Fibroblast of skin of abdomen (primary cell): ENCODE measurements around the gene ALDH3B2.
A peak's percentile ranks its signal among the peaks of the same experiment; 100 is the strongest.
"Not testable (repeated sequence)": the region's sequence is repeated elsewhere in the genome, so short reads cannot be mapped to it uniquely, and the experiment has no call there.

Experiments used
- DNase-seq: peaks from one replicate; pipeline ENCODE4 v3.0.0-alpha.2; 2013

Gene ALDH3B2

DNA sequence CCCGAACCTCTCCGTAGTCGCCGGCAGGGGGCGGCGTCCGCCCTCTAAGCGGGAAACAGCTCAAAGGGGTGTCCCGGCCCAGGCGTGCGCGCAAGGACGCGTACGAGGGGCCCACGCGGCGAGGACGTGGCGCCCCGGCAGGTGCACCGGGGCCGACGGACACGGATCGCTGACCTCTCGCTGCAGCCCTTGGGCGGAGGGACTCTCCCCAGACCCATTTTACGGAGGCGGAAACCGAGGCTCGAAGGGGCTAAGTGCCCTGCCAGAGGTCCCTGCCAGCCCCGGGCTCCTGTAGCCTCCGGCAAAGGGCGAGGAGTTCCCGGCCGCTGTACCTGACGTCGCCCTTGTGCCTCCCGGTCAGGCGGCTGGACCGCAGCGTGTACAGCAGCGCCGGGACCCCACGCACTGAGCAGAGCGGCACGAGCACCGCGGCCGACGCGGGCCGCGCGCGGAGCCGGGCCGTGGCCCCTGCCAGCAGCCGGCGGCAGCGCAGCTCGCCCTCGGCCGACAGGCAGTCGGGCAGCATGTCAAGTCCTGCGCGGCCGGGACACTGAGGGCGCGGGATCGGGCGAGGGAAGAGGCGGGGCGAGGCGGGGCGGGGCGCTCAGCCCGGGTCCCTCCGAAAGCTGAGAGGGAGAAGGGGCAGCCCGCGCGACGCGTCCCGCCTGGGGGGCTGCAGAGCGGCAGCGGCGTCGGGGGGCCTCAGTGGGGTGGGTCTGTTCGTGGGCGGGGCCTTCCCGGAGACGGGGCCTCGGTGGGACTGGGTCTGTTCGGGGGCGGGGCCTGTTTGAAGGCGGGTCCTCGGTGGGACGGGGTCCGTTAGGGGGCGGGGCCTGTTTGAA lies 44.8 kb downstream of the ALDH3B2 start, which contains the start of gene NUDT8:
NUDT8 (minus strand) TSS at position 552 of the 842 bp plus-strand sequence; CDS start at position 526, 26 bp downstream.
- peak; percentile 73 for DNase-seq

DNA sequence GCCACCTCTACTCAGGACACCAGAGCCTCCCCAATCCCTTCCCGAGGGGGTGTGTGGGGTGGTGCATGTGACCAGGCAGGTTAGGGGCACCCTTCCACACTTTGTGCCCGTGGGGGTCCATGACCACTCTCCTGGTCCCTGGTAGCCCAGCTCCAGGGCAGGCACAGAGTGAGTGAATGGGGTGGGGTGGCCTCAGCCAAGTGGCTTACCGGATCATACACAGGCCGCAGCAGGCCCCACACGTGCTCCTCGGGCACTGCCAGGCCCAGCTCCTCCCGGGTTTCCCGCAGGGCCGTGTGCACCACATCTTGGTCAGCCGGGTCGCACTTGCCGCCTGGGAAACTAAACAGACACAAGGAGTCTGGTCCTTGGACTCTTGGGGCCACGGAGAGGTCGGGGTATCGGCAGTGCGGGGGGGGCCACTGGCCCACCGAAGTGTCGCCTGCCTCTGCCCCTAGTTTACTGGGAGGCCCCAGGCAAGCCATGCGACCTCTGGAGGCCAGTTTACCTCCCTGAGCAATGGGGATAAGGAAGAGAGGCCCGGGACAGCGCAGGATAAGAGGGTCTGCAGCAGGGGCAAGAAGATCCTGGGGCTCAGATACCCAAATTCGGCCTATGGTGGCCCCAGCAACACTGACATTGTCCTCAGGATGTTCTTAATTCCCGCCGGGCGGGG lies 45.6 kb downstream of the ALDH3B2 start:
- no peak for DNase-seq

DNA sequence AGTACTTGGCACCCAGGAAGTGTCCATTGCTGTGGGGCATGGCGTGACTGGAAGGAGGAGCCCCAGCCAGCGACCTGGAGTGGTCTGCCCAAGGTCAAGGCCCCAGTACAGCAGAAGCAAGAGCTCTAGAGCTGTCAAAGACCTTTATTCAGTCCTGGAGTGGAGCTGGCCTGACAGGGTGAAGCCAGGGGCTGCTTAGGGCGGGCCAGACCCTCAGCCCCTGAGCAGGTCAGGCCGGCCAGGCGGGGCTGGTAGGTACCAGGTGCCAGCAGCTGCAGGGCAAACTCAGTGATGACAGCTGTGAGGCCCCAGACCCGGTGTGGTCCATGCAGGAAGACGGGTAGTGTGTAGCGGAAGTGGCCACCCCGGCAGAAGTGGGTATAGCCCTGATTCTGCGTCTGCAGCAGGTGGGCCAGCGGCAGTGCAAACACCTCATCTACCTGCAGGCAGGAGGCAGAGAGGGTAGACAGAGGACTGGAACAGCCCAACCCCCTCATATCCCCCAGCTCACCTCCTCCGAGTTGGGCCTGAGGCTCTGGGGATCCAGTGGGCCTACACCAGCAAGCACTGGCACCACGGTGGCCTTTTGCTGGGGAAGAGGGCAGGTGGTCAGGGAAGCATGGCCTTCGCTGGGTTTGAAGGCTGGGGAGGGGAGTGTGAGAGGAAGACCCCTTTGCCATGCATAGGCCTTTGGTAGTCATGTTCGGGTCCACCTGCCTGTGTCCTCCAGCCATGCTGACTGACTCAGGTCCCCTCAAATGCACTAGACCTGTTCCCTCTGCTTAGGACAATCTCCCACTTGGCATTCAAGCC lies 46.4 kb downstream of the ALDH3B2 start:
- no peak for DNase-seq

DNA sequence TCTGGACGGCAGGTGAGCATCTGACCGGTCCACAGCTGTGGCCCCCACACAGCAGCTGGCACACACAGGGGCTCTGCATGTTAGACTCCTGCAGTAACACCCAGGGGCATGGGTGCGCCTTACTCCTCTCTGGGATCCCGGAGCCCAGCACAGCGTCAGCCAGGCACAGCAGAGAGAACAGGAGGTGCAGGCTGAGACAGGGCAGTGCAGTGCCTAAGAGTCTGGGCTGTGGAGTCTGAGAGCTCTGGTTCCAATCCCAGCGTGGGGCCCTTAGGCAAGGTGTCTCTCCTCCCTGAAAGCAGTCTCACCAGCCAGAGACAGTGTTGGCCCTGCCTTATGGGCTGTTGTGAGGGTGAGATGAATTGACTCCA lies 47.0 kb downstream of the ALDH3B2 start:
- no peak for DNase-seq

DNA sequence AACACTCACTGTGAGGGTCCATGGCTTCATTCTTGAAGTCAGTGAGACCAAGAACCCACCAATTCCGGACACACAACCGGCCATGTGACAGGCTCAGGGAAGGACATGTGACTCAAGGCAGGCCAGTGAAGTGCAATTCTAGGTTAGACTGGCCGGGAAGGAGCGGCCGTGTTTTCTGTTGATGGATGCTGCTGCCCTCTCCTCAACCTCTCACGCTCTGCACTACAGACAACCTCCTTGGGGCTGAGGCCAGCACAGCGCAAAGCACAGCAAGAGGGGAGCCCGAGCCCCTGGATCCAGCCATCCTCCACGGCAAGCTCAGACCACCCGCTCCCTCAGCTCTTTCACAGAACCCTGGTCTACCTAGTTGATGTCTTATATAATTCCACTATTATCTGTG lies 47.5 kb downstream of the ALDH3B2 start:
- no peak for DNase-seq

DNA sequence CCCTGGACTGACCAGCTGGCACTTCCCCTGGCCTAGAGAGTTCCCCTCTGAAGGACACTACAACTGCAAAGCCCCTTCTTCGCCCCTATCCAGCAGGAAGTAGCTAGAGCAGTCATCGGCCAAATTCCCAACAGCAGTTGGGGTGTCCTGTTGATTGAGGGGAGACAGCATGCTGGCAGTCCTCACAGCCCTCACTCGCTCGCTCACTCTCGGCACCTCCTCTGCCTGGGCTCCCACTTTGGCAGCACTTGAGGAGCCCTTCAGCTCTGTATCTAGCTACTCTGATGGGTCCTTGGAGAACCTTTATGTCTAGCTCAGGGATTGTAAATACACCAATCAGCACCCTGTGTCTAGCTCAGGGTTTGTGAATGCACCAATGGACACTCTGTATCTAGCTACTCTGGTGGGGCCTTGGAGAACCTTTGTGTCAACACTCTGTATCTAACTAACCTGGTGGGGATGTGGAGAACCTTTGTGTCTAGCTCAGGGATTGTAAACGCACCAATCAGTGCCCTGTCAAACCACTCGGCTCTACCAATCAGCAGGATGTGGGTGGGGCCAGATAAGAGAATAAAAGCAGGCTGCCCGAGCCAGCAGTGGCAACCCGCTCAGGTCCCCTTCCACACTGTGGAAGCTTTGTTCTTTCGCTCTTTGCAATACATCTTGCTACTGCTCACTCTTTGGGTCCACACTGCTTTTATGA lies 48.1 kb downstream of the ALDH3B2 start:
- DNase-seq, result not testable (repeated sequence)

DNA sequence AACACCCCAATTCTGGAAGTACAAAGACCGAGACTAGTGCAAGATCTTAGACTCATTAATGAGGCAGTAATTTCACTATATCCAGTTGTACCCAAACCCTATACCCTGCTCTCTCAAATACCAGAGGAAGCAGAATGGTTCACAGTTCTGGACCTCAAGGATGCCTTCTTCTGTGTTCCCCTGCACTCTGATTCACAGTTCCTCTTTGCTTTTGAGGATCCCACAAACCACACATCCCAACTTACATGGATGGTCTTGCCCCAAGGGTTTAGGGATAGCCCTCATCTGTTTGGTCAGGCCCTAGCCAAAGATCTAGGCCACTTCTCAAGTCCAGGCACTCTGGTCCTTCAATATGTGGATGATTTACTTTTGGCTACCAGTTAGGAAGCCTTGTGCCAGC lies 50.6 kb downstream of the ALDH3B2 start:
- DNase-seq, result not testable (repeated sequence)

DNA sequence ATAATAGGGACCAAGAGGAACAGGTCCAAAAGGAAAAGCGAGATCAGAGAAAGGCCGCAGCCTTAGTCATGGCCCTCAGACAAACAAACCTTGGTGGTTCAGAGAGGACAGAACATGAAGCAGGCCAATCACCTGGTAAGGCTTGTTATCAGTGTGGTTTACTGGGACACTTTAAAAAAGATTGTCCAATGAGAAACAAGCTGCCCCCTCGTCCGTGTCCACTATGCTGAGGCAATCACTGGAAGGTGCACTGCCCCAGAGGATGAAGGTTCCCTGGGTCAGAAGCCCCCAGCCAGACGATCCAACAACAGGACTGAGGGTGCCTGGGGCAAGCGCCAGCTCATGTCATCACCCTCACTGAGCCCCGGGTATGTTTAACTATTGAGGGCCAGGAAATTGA lies 51.5 kb downstream of the ALDH3B2 start:
- DNase-seq, result not testable (repeated sequence)

DNA sequence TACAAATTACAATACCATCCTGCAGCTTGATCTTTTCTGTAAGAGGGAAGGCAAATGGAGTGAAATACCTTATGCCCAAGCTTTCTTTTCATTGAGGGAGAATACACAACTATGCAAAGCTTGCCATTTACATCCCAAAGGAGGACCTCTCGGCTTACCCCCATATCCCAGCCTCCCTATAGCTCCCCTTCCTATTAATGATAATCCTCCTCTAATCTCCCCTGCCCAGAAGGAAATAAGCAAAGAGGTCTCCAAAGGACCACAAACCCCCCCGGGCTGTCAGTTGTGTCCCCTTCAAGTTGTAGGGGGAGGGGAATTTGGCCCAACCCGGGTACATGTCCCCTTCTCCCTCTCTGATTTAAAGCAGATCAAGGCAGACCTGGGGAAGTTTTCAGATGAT lies 52.5 kb downstream of the ALDH3B2 start:
- not testable (repeated sequence) for DNase-seq

DNA sequence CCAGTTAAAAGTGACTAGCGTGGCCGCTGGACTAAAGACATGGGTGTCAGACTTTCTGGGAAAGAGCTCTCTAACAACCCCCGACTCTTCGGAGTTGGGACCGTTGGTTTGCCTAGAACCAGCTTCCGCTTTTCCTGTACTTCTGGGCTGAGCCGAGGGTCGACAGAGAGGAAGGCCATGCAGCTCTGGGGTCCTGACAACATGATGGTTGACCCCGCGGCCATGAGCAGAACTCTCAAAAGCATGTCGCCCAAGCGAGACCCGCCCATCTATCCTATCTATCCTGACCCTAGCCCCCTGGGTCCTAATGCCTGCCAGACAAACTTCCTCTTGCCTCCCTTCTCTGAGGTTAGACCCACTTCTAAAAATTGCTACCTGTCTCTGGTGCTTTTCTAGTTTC lies 53.8 kb downstream of the ALDH3B2 start:
- DNase-seq, result not testable (repeated sequence)

DNA sequence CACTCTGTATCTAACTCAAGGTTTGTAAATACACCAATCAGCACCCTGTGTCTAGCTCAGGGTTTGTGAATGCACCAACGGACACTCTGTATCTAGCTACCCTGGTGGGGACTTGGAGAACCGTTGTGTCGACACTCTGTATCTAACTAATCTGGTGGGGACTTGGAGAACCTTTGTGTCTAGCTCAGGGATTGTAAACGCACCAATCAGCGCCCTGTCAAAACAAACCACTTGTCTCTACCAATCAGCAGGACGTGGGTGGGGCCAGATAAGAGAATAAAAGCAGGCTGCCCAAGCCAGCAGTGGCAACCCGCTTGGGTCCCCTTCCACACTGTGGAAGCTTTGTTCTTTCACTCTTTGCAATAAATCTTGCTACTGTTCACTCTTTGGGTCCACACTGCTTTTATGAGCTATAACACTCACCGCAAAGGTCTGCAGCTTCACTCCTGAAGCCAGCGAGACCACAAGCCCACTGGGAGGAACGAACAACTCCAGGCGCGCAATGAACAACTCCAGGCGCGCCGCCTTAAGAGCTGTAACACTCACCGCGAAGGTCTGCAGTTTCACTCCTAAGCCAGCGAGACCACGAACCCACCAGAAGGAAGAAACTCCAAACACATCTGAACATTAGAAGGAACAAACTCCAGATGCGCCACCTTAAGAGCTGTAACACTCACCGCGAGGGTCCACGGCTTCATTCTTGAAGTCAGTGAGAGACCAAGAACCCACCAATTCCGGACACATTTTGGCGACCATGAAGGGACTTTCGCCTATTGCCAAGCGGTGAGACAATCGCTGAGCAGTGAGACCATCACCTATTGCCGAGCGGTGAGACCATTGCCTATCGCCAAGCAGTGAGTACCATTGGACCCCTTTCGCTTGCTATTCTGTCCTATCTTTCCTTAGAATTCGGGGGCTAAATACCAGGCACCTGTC lies 54.5 kb downstream of the ALDH3B2 start:
- DNase-seq, result not testable (repeated sequence)

DNA sequence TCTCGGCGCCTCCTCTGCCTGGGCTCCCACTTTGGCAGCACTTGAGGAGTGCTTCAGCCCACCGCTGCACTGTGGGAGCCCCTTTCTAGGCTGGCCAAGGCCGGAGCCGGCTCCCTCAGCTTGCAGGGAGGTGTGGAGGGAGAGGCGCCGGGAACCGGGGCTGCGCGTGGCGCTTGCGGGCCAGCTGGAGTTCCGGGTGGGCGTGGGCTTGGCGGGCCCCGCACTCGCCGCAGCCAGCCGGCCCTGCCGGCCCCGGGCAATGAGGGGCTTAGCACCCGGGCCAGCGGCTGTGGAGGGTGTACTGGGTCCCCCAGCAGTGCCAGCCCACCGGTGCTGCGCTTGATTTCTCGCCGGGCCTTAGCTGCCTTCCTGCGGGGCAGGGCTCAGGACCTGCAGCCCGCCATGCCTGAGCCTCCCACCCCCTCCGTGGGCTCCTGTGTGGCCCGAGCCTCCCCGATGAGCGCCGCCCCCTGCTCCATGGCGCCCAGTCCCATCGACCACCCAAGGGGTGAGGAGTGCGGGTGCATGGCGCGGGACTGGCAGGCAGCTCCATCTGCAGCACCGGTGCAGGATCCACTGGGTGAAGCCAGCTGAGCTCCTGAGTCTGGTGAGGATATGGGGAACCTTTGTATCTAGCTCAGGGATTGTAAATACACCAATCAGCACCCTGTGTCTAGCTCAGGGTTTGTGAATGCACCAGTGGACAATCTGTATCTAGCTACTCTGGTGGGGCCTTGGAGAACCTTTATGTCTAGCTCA lies 55.3 kb downstream of the ALDH3B2 start:
- not testable (repeated sequence) for DNase-seq

DNA sequence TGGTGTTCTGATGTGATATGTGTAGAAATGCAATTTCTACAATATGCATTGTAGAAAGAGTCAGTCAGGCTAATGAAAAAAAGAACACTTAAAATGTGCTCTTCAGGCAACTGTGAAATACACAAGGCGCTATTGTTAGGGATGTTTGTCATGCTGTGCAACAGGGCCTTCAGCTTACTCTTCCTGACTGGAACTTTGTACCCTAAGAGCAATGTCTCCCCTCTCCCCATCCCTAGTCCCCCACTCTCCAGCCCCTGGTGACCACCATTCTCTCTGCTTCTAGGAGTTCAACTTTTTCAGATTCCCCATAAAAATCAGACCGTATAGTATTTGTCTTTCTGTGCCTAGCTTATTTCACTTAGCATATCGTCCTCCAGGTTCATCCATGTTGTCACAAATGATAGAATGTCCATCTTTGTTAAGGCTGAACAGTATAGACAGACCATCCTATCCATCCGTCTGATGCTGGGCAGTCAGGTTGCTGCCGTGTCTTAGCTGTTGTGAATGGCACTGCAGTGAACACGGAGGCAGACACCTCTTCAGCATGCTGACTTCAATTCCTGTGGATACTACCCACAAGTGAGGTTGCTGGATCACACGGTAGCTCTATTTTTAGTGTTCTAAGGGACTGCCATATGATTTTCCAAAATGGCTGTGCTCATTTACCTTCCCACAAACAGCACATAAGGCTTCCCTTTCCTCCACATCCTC lies 57.0 kb downstream of the ALDH3B2 start:
- no peak for DNase-seq

DNA sequence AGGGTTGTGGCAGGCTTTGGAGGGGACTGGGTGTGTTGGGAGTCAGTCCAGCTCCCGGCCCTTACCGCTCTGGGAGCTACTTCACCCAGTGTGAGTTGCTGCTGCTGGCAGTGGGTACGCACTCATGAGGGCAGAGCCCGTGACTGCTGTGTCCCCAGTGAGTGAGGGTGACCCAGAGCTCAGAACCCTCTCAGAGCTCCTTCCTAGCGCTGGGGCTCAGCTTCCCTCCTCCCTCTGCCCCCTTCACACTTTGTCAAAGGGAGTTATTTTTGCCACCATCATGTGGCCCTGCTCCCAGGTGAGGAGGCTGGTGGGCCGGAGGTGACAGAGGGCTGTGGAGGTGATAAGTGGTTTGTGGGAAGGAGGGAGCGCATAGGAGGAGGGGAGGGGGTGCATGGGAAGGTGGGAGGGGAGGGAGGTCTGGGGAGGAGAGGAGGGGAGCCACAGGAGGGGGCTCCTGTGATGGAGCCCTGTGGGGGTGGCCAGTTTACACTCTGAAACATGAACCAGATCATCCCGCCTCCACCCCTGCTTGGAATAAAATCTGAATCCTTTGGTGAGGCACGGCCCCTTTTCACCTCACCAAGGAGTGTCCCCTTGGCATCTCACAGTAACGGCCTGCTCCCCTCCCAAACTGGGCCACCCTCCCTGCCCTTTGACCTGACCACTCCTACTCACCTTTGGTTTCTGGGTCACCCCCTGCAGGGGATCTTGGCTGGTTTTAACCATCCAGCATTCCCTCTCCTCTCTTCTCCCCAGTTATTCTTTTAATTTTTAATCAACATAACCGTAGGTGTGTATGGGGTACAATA lies 57.8 kb downstream of the ALDH3B2 start:
- no peak for DNase-seq

DNA sequence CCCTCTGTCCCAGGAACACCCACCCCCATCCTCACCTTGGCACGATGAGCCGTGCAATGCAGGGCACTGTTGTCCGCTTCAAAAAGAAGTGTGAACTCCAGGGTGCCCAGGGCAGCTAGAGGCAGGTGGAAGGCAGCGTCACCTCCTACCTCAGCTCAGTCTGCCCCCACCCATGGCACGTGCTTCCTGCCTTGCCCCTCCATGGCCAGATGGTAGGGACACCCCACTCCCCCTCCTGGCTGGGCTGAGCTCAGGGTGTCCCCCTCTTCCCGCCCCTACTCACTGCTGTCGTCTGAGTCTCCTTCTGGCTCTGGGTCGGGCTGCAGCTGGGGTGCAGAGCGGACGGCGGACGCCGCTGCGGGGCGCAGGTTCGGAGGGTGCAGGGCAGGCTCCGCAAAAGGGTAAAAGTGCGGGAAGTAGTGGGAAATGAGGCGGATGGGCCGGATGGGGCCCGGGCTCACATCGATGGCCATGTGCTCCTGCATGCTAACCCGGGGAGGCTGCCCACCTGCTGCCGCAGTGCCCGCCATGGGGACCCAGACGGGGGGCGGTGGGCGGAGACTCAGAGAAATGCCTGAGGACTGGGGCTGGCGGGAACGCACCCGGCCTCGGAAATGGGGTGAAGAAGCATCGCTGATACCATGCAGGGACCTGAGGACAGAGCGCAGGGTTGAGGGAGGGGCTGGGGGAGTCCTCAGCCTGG lies 58.5 kb downstream of the ALDH3B2 start:
- no peak for DNase-seq

DNA sequence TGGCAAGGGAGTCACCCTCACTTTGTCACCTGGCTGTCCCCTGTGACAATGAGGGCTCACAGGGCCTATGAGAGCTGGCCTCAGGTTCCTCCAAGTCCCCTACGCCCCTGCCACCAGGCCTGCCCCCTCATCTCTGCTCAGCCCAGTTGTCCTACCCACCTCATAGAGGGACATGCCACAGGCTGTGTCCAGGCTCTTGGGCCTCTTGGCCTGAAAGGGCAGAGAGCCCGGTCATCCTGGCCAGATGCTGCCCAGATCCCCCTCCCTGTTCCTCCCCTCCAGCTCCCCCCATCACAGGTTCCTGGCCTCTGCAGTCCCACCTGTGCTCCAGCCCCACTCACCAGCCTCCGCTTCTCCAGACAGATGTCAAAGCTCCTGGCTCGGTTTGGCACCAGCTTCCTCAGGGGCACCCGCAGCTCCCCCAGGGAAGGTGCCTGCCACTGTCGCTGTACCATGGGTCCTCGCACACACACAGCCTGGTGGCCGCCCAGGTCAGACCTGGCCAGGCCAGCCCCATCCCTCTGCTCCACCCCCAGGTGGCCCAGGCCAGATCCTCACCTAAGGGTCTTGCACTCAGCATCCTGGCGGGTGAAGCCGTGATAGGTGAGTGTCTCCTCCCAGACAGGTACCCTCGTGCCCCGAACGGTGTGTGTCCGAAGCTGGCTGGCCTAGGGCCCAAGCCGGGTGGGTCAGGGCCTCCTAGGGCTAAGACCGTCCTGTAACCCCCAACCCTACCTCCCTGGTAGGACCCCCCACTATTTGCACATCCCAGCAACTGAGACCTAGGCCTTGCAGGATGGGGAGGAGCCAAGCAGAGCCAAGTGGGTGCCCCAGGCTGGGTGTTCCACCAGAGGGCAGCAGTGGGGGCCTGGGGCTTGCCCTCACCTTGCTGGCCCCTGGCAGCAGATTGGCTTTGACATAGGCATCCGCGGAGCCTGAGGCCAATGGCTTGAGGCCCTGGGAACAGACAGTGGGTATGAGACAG lies 59.4 kb downstream of the ALDH3B2 start:
- DNase-seq, result no peak
